DOHH2 (cell line): Measurements from ENCODE around the gene USH2A.

Experiments used
- CTCF ChIP-seq: fragments of 200-600 bp; sonication (generic); IDR thresholded peaks from one replicate; pipeline ENCODE4 v1.5.1; 2014; ENCODE audit warnings: antibody characterized with exemption, mild to moderate bottlenecking, low read depth, low read length; ENCODE audit not compliant: poor library complexity, severe bottlenecking
- EZH2phosphoT487 ChIP-seq: fragments of 200-600 bp; sonication (generic); IDR thresholded peaks from 2 replicates; pipeline ENCODE4 v1.6.1; 2017; ENCODE audit warnings: borderline replicate concordance, mild to moderate bottlenecking, antibody characterized with exemption, low read length, moderate library complexity, mixed read lengths

DNA sequence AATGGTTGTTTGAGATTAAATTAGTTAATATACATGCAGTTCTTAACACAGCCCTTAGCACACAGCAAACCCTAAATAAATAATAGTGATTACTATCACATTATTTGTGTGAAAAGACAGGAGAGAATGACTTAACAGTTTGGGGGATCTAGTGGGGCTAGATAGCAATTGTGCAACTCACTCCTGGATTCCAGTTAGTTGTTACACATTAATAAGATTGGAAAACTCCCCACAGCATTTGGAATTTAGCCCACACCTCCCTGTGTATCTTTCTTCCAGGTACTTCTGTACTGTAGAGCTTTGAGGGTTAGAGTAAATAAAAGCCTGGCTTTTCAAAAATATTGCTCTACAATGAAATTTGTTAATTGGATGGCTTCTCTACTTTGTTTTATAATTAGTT is 763.0 kb downstream of the USH2A start:
- TF ChIP-seq CTCF = no peak
- TF ChIP-seq EZH2phosphoT487 = no peak
